CD4-positive, CD25-positive, alpha-beta regulatory T cell (primary cell): ENCODE results near the gene LARP1. TPM values are rescaled to one million over a fixed set of nuclear protein-coding genes. Genes with fewer than 3 reads are reported as not detected.

Experiments used
- ATAC-seq, 2 donors: fragments of 150-1000 bp; cut with Tn5 transposase; one replicate each; pipeline ENCODE4 v1.10.0; 2021; ENCODE audit warnings: low read depth in 2 of 2, moderate number of reproducible peaks in 2 of 2, moderate library complexity in 1 of 2
- DNase-seq, 3 donors: peaks; one replicate each; pipeline versions ENCODE4 v3.0.0 to v3.0.0-alpha.2; 2012 to 2022; ENCODE audit warnings: mixed read lengths in 1 of 3
- H3K27ac ChIP-seq: one replicate; pipeline ENCODE4 v1.7.0; 2013; ENCODE audit warnings: mild to moderate bottlenecking, low read length; ENCODE audit not compliant: insufficient read depth, poor library complexity, severe bottlenecking
- H3K27me3 ChIP-seq: one replicate; pipeline ENCODE4 v1.7.0; 2013; ENCODE audit warnings: low read length; ENCODE audit not compliant: control insufficient read depth, insufficient read depth
- H3K36me3 ChIP-seq: one replicate; pipeline ENCODE4 v1.7.0; 2013; ENCODE audit warnings: mild to moderate bottlenecking, low read length, moderate library complexity; ENCODE audit not compliant: control insufficient read depth, insufficient read depth
- H3K4me1 ChIP-seq: 2 replicates; pipeline ENCODE4 v1.7.0; 2013; ENCODE audit warnings: mild to moderate bottlenecking, low read length; ENCODE audit not compliant: insufficient read depth, control insufficient read depth, poor library complexity, severe bottlenecking
- H3K4me3 ChIP-seq: one replicate; pipeline ENCODE4 v1.7.0; 2013; ENCODE audit warnings: low read depth, mild to moderate bottlenecking, low read length, moderate library complexity
- H3K9me3 ChIP-seq, 2 experiments: 1 replicate in 1 of 2; 2 replicates in 1 of 2; pipeline ENCODE4 v1.7.0; 2013; ENCODE audit warnings: low read length in 2 of 2, mild to moderate bottlenecking in 1 of 2, moderate library complexity in 1 of 2; ENCODE audit not compliant: control insufficient read depth in 2 of 2
- H3K27ac Mint-ChIP-seq, 3 donors: one replicate each; pipeline ENCODE4 v1.8.0; 2020 to 2022; ENCODE audit warnings: mild to moderate bottlenecking in 3 of 3, mixed read lengths in 3 of 3, moderate library complexity in 2 of 3
- H3K27me3 Mint-ChIP-seq: one replicate; pipeline ENCODE4 v1.8.0; 2022; ENCODE audit warnings: mild to moderate bottlenecking, mixed read lengths
- H3K36me3 Mint-ChIP-seq: one replicate; pipeline ENCODE4 v1.8.0; 2020; ENCODE audit warnings: mixed read lengths
- H3K4me1 Mint-ChIP-seq, 4 donors: one replicate each; pipeline ENCODE4 v1.8.0; 2020 to 2022; ENCODE audit warnings: mixed read lengths in 4 of 4, mild to moderate bottlenecking in 1 of 4
- H3K4me3 Mint-ChIP-seq, 4 donors: one replicate each; pipeline ENCODE4 v1.8.0; 2020 to 2022; ENCODE audit warnings: mild to moderate bottlenecking in 4 of 4, mixed read lengths in 4 of 4, moderate library complexity in 3 of 4
- H3K9me3 Mint-ChIP-seq, 7 donors: one replicate each; pipeline ENCODE4 v1.8.0; 2020 to 2022; ENCODE audit warnings: mixed read lengths in 7 of 7, mild to moderate bottlenecking in 3 of 7, moderate library complexity in 2 of 7
- polyA plus RNA-seq, 4 donors: library from polyadenylated mRNA; unstranded; fragments of 300-500 nt; fragmentation: Illumina TruSeq; gene quantifications; one replicate each; pipeline ENCODE4 v1.2.3, GENCODE V29; 2021
- total RNA-seq: library from RNA; stranded (reverse); gene quantifications from one replicate; pipeline ENCODE4 v1.2.3, GENCODE V29; 2022

LARP1 gene
- total and polyA plus RNA-seq, 5 donors from 2014 or later, result 8.0 to 122 (median 10.6) TPM

DNA sequence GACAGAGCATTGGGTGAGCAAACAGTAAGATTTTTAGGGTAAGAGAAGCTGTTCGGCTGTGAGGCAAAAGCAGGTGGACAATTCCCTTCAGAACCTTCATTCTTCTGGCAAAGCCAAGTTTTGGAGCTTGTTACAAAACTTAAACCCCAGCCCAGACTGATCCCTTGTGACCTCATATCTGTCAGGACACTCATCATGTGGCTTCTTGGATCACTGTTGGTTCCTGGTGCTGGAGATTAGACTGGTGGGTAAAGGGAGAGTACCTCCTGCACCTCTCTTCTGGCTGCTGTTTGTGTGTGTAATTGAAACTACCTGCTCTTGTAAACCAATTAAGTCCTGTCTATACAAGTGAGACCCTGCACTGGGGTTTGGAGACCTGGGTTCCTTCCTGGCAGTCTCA lies 21.0 kb downstream of the LARP1 start:
- Mint-ChIP-seq H3K36me3 (no peaks in the 10 kb centered on the region), H3K4me1 (peaks cover 6 to 85% (median 44%) of the 10 kb centered on the region in 4 donors), H3K27me3 (no peaks in the 10 kb centered on the region), H3K4me3 (peak overlapping the region in 2 of 4 donors; percentile 69 to 86), H3K27ac (peak overlapping the region in 2 of 3 donors; percentile 57 to 64), H3K9me3 (no peaks in the 10 kb centered on the region)
- Histone ChIP-seq H3K9me3 (no peaks in the 10 kb centered on the region), H3K4me3 (no peak overlapping the region), H3K27me3 (no peaks in the 10 kb centered on the region), H3K36me3 (no peaks in the 10 kb centered on the region), H3K4me1 (peaks cover 36% of the 10 kb centered on the region), H3K27ac (no peak overlapping the region)
- no peak for ATAC-seq
- DNase-seq, result no peak

- ATAC-seq (no peak), DNase-seq (no peak)
- peaks cover 15 to 87% (median 43%) of the 10 kb centered on the region in 4 donors for H3K4me1 Mint-ChIP-seq
- H3K9me3 Mint-ChIP-seq, result no peaks in the 10 kb centered on the region
- Histone ChIP-seq H3K4me1 (peaks cover 50% of the 10 kb centered on the region), H3K27ac (no peak overlapping the region), H3K36me3 (no peaks in the 10 kb centered on the region), H3K4me3 (no peak overlapping the region), H3K27me3 (no peaks in the 10 kb centered on the region), H3K9me3 (no peaks in the 10 kb centered on the region)
- no peaks in the 10 kb centered on the region for H3K36me3 Mint-ChIP-seq
- no peaks in the 10 kb centered on the region for H3K27me3 Mint-ChIP-seq
- H3K27ac Mint-ChIP-seq, result no peak overlapping the region
- H3K4me3 Mint-ChIP-seq, result no peak overlapping the region
These were observed 23.4 kb downstream of the LARP1 start for GRCh38 chr5:154778534-154778933.

DNA sequence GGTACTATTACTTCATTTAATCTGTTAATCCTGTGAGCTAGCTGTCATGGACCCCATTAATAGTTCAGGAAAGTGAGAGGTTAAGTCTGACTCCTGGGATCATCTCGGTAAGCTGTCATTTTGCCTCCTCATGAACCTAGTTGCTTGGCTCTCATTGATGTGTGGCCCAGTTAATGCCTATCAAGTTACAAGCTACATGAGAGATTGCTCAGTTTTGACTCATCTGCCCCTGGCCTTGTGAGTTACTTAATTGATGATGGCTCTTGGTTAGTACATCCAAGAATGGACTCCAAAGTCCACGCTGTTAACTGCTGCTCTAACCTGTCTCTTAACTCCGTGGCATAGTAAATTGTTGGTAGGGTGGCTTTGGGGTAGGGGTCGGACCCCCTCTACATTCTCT lies 23.9 kb downstream of the LARP1 start:
- Histone ChIP-seq H3K27me3 (no peaks in the 10 kb centered on the region), H3K4me3 (no peak overlapping the region), H3K9me3 (no peaks in the 10 kb centered on the region), H3K27ac (no peak overlapping the region), H3K4me1 (peaks cover 52% of the 10 kb centered on the region), H3K36me3 (no peaks in the 10 kb centered on the region)
- no peak overlapping the region for H3K27ac Mint-ChIP-seq
- DNase-seq (no peak), ATAC-seq (no peak)
- H3K4me1 Mint-ChIP-seq, result peaks cover 15 to 87% (median 46%) of the 10 kb centered on the region in 4 donors
- H3K27me3 Mint-ChIP-seq, result no peaks in the 10 kb centered on the region
- no peaks in the 10 kb centered on the region for H3K9me3 Mint-ChIP-seq
- H3K36me3 Mint-ChIP-seq, result no peaks in the 10 kb centered on the region
- no peak overlapping the region for H3K4me3 Mint-ChIP-seq

- Mint-ChIP-seq H3K9me3 (no peaks in the 10 kb centered on the region), H3K36me3 (no peaks in the 10 kb centered on the region), H3K4me1 (peaks cover 18 to 87% (median 50%) of the 10 kb centered on the region in 4 donors), H3K27ac (peak overlapping the region; percentile 49 to 78 (median 51)), H3K4me3 (peak overlapping the region in 1 of 4 donors; percentile 46), H3K27me3 (no peaks in the 10 kb centered on the region)
- no peaks in the 10 kb centered on the region for H3K27me3 ChIP-seq
- ATAC-seq, result no peak
- peaks cover 50% of the 10 kb centered on the region for H3K4me1 ChIP-seq
- H3K4me3 ChIP-seq, result no peak overlapping the region
- DNase-seq, result no peak
- no peak overlapping the region for H3K27ac ChIP-seq
- no peaks in the 10 kb centered on the region for H3K36me3 ChIP-seq
- no peaks in the 10 kb centered on the region for H3K9me3 ChIP-seq
These were observed 25.0 kb downstream of the LARP1 start for GRCh38 chr5:154780128-154780527.

DNA sequence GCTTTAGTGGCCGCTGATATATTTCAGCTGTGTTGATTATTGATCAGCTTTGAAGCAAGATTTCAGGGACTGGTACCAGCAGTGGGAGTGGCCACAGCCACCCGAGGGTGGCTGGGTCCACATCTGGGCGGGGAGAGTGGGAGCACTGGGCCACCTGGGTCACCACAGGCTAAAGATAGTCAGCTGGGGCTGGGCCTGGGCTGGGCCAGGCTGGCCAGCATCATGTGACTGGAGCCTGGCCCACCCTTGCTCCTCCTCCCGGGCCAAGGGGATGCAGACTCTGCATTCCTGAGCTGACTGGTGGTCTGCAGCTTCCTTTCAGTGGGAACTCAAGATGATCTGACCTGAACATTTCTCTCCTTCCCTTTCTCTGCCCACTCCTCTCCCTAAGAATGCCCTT lies 27.1 kb downstream of the LARP1 start:
- no peak for DNase-seq
- Mint-ChIP-seq H3K36me3 (peaks cover 5% of the 10 kb centered on the region), H3K9me3 (no peaks in the 10 kb centered on the region), H3K27ac (peak overlapping the region; percentile 63 to 83 (median 65)), H3K27me3 (no peaks in the 10 kb centered on the region), H3K4me1 (peaks cover 23 to 91% (median 60%) of the 10 kb centered on the region in 4 donors), H3K4me3 (peak overlapping the region in 1 of 4 donors; percentile 22)
- Histone ChIP-seq H3K36me3 (no peaks in the 10 kb centered on the region), H3K4me3 (no peak overlapping the region), H3K9me3 (no peaks in the 10 kb centered on the region), H3K27ac (no peak overlapping the region), H3K4me1 (peaks cover 52% of the 10 kb centered on the region), H3K27me3 (no peaks in the 10 kb centered on the region)
- ATAC-seq, result no peak

GRCh38 chr5:154782812-154783592 lies 27.8 kb downstream of the LARP1 start:
- Histone ChIP-seq H3K4me1 (peaks cover 59% of the 10 kb centered on the region), H3K27me3 (no peaks in the 10 kb centered on the region), H3K27ac (peak overlapping the region; percentile 26), H3K36me3 (no peaks in the 10 kb centered on the region), H3K9me3 (no peaks in the 10 kb centered on the region), H3K4me3 (peak overlapping the region; percentile 32)
- Mint-ChIP-seq H3K27ac (peak overlapping the region; percentile 63 to 90 (median 83)), H3K27me3 (no peaks in the 10 kb centered on the region), H3K9me3 (no peaks in the 10 kb centered on the region), H3K4me3 (peak overlapping the region in 2 of 4 donors; percentile 9 to 51), H3K36me3 (peaks cover 5% of the 10 kb centered on the region), H3K4me1 (peaks cover 23 to 96% (median 67%) of the 10 kb centered on the region in 4 donors)
- DNase-seq (no peak), ATAC-seq (no peak)

DNA sequence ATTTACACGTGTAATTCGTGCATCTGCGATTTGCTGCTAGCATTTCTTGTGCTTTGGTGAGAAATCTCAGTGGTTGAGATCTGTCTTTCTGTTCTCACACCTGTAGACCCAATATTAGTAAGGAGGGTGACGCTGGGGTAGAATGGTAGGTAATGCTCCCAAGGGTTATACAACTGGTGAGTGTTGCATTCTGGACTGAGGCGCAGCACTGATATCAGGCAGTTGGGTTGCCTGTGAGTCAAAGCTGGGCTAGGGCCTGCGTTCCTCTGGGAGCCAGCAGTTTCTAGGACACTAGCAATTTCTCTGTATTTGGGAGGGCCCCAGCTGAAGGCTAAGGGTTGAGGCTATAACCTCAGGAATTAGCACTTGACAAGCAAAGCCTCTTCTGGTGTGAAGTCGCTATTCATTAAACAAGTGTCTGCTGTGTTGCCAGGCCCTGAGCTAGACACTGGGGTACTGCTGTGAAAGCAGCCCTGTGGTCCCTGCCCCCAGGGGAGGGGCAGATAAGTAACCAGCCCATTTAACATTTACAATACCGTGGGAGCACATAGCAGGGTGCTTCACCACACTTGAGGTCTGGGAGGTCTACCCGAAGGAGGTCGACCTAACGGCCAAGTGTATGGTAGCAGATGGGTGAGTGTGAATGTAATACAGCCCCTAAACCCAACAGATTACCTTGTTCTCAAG lies 28.7 kb downstream of the LARP1 start:
- H3K9me3 ChIP-seq, result no peaks in the 10 kb centered on the region
- Mint-ChIP-seq H3K9me3 (no peaks in the 10 kb centered on the region), H3K27ac (peak overlapping the region; percentile 49 to 90 (median 83)), H3K27me3 (no peaks in the 10 kb centered on the region), H3K4me1 (peaks cover 23 to 96% (median 69%) of the 10 kb centered on the region in 4 donors), H3K36me3 (peaks cover 5% of the 10 kb centered on the region), H3K4me3 (peak overlapping the region; percentile 15 to 51 (median 24))
- H3K27ac ChIP-seq, result no peak overlapping the region
- H3K4me1 ChIP-seq, result peaks cover 63% of the 10 kb centered on the region
- no peaks in the 10 kb centered on the region for H3K36me3 ChIP-seq
- ATAC-seq, result peak; percentile 18 to 22
- no peak overlapping the region for H3K4me3 ChIP-seq
- no peaks in the 10 kb centered on the region for H3K27me3 ChIP-seq
- no peak for DNase-seq
